H1 (cell line): Measurements from ENCODE around the gene ZFP1. TPM values are rescaled to one million over a fixed set of nuclear protein-coding genes. Genes with fewer than 3 reads are reported as not detected.

Experiments
- CTCF ChIA-PET: fragments of 300-600 bp; sonication (Branson Sonifier 250); formaldehyde crosslinking; loops from one replicate; lab custom pipeline; 2021; ENCODE audit not compliant: partially characterized antibody; lab: Charles Lee
- POLR2A ChIA-PET: fragments of 300-600 bp; sonication (Branson Sonifier 250); formaldehyde crosslinking; loops from one replicate; lab custom pipeline; 2021; ENCODE audit warnings: inconsistent platforms; ENCODE audit not compliant: partially characterized antibody; lab: Charles Lee
- DNase-seq, 2 experiments: peaks; one replicate each; pipeline versions ENCODE4 v3.0.0 to v3.0.0-alpha.2; 2010 to 2022; ENCODE audit warnings: low spot score in 2 of 2, low read depth in 1 of 2, mixed read lengths in 1 of 2
- FAIRE-seq: peaks from 2 replicates; lab custom pipeline; 2011; peaks lifted over from hg19 to GRCh38; lab: Jason Lieb, UNC
- H2AFZ ChIP-seq: 2 replicates; pipeline ENCODE4 v1.8.1; 2012; ENCODE audit warnings: low read length, inconsistent platforms
- H2AK5ac ChIP-seq: 2 replicates; pipeline ENCODE4 v1.6.1; 2013; ENCODE audit warnings: low read depth, low read length
- H2BK120ac ChIP-seq: replicated peaks from 2 replicates; pipeline ENCODE3; 2013; ENCODE audit warnings: low read depth, low read length, inconsistent platforms
- H2BK12ac ChIP-seq: 2 replicates; pipeline ENCODE4 v1.6.1; 2013; ENCODE audit warnings: low read depth, low read length
- H2BK15ac ChIP-seq: 2 replicates; pipeline ENCODE4 v1.6.1; 2013; ENCODE audit warnings: low read length
- H2BK20ac ChIP-seq: 2 replicates; pipeline ENCODE4 v1.6.1; 2013; ENCODE audit warnings: low read length
- H2BK5ac ChIP-seq: 2 replicates; pipeline ENCODE4 v1.6.1; 2013; ENCODE audit warnings: low read depth, low read length
- H3K14ac ChIP-seq: 2 replicates; pipeline ENCODE4 v1.6.1; 2013; ENCODE audit warnings: inconsistent platforms; ENCODE audit not compliant: insufficient read length
- H3K18ac ChIP-seq: 2 replicates; pipeline ENCODE4 v1.6.1; 2013; ENCODE audit warnings: low read length; ENCODE audit errors: extremely low read depth
- H3K23ac ChIP-seq: 2 replicates; pipeline ENCODE4 v1.6.1; 2013; ENCODE audit warnings: inconsistent platforms; ENCODE audit not compliant: insufficient read length
- H3K23me2 ChIP-seq: 2 replicates; pipeline ENCODE4 v1.6.1; 2013; ENCODE audit warnings: low read depth, low read length
- H3K27ac ChIP-seq: 2 replicates; pipeline ENCODE4 v1.6.1; 2011; ENCODE audit warnings: low read depth, low read length, inconsistent platforms
- H3K27me3 ChIP-seq, 4 experiments: replicated peaks in 1 of 4; 1 replicate in 1 of 4; 2 replicates in 3 of 4; pipeline versions ENCODE4 v1.6.1 to v1.8.1; 2011 to 2013; ENCODE audit warnings: low read length in 3 of 4, mild to moderate bottlenecking in 3 of 4, inconsistent platforms in 2 of 4, mixed read lengths in 2 of 4, moderate library complexity in 1 of 4; ENCODE audit not compliant: control insufficient read depth in 3 of 4, insufficient read depth in 3 of 4; ENCODE audit errors: extremely low read depth in 1 of 4
- H3K36me3 ChIP-seq, 4 experiments: 2 replicates each; pipeline versions ENCODE4 v1.6.1 to v1.8.1; 2011 to 2013; ENCODE audit warnings: mild to moderate bottlenecking in 4 of 4, low read length in 3 of 4, moderate library complexity in 2 of 4, control low read depth in 1 of 4, inconsistent platforms in 1 of 4; ENCODE audit not compliant: insufficient read depth in 4 of 4, control insufficient read depth in 2 of 4
- H3K4ac ChIP-seq: replicated peaks from 2 replicates; pipeline ENCODE3; 2013; ENCODE audit warnings: low read length, low read depth, mixed read lengths, inconsistent platforms; ENCODE audit not compliant: insufficient read length
- H3K4me1 ChIP-seq, 4 experiments: replicated peaks in 1 of 4; 1 replicate in 1 of 4; 2 replicates in 3 of 4; pipeline versions ENCODE4 v1.6.1 to v1.8.1; 2011 to 2013; ENCODE audit warnings: low read length in 3 of 4, inconsistent platforms in 2 of 4, mixed read lengths in 1 of 4; ENCODE audit not compliant: insufficient read depth in 4 of 4, control insufficient read depth in 3 of 4
- H3K4me2 ChIP-seq, 2 experiments: 2 replicates each; pipeline versions ENCODE4 v1.6.1 to v1.8.1; 2011 to 2013; ENCODE audit warnings: low read depth in 2 of 2, low read length in 2 of 2, control low read depth in 1 of 2, inconsistent platforms in 1 of 2, mild to moderate bottlenecking in 1 of 2; ENCODE audit not compliant: insufficient read depth in 1 of 2
- H3K4me3 ChIP-seq, 4 experiments: fragments of 200-600, 300-600 bp in 1 of 4; sonication (generic), shearing (Covaris generic), sonication (Bioruptor Twin) in 1 of 4; 2 replicates each; pipeline versions ENCODE4 v1.5.1 to v1.8.1; 2011 to 2016; ENCODE audit warnings: low read length in 4 of 4, low read depth in 3 of 4, control low read depth in 2 of 4, inconsistent platforms in 2 of 4, mild to moderate bottlenecking in 2 of 4, mixed read lengths in 1 of 4, moderate library complexity in 1 of 4; ENCODE audit not compliant: insufficient read depth in 2 of 4; ENCODE audit errors: extremely low read depth in 1 of 4
- H3K56ac ChIP-seq: replicated peaks from 2 replicates; pipeline ENCODE3; 2013; ENCODE audit warnings: low read depth, mild to moderate bottlenecking, mixed read lengths, low read length, inconsistent platforms; ENCODE audit not compliant: insufficient read length
- H3K79me1 ChIP-seq: 2 replicates; pipeline ENCODE4 v1.6.1; 2013; ENCODE audit warnings: low read depth, low read length, control low read depth
- H3K79me2 ChIP-seq, 2 experiments: 2 replicates each; pipeline versions ENCODE4 v1.6.1 to v1.8.1; 2012 to 2013; ENCODE audit warnings: low read length in 2 of 2, mild to moderate bottlenecking in 2 of 2, inconsistent platforms in 1 of 2; ENCODE audit not compliant: insufficient read depth in 2 of 2, control insufficient read depth in 1 of 2
- H3K9ac ChIP-seq, 4 experiments: replicated peaks in 1 of 4; 1 replicate in 1 of 4; 2 replicates in 3 of 4; pipeline versions ENCODE4 v1.6.1 to v1.8.1; 2011 to 2013; ENCODE audit warnings: low read depth in 3 of 4, low read length in 3 of 4, control low read depth in 2 of 4, mild to moderate bottlenecking in 2 of 4, moderate library complexity in 2 of 4, inconsistent platforms in 1 of 4; ENCODE audit errors: extremely low read depth in 1 of 4
- H3K9me3 ChIP-seq, 2 experiments: 2 replicates each; pipeline versions ENCODE4 v1.6.1 to v1.8.1; 2012 to 2013; ENCODE audit warnings: mild to moderate bottlenecking in 2 of 2, moderate library complexity in 2 of 2, control low read depth in 1 of 2, inconsistent platforms in 1 of 2, low read depth in 1 of 2, low read length in 1 of 2, mixed read lengths in 1 of 2; ENCODE audit not compliant: insufficient read depth in 2 of 2
- H4K20me1 ChIP-seq, 2 experiments: replicated peaks in 1 of 2; 2 replicates each; pipeline versions ENCODE3 to v1.8.1; 2011 to 2013; ENCODE audit warnings: inconsistent platforms in 2 of 2, low read length in 2 of 2, mild to moderate bottlenecking in 1 of 2; ENCODE audit not compliant: insufficient read depth in 2 of 2, control insufficient read depth in 1 of 2
- H4K5ac ChIP-seq: 2 replicates; pipeline ENCODE4 v1.6.1; 2013; ENCODE audit warnings: low read length, low read depth, mixed read lengths, inconsistent platforms; ENCODE audit not compliant: insufficient read length
- H4K8ac ChIP-seq: 2 replicates; pipeline ENCODE4 v1.8.0; 2013; ENCODE audit warnings: mild to moderate bottlenecking, moderate library complexity, low read length, inconsistent platforms; ENCODE audit not compliant: insufficient read depth; ENCODE audit errors: extremely low read depth
- H4K91ac ChIP-seq: replicated peaks from 2 replicates; pipeline ENCODE3; 2013; ENCODE audit warnings: low read length, mixed read lengths, inconsistent platforms; ENCODE audit not compliant: insufficient read length
- CHD2 ChIP-seq: IDR thresholded peaks from 2 replicates; pipeline ENCODE4 v1.6.1; 2012; ENCODE audit warnings: low read length, improper control_type of control experiment
- CREB1 ChIP-seq: IDR thresholded peaks from 2 replicates; pipeline ENCODE4 v1.6.1; 2012; ENCODE audit warnings: inconsistent platforms
- CTCF ChIP-seq, 3 experiments: IDR thresholded peaks; 1 replicate in 2 of 3; 2 replicates in 1 of 3; pipeline versions ENCODE4 v1.5.1 to v1.6.1; 2011; ENCODE audit warnings: low read length in 3 of 3, mild to moderate bottlenecking in 3 of 3, inconsistent platforms in 2 of 3, low read depth in 1 of 3, moderate library complexity in 1 of 3; ENCODE audit not compliant: insufficient read depth in 1 of 3; ENCODE audit errors: control extremely low read depth in 1 of 3
- EP300 ChIP-seq, 2 experiments: IDR thresholded peaks; 1 replicate in 1 of 2; 2 replicates in 1 of 2; pipeline ENCODE4 v1.6.1; 2011 to 2012; ENCODE audit warnings: low read depth in 2 of 2, low read length in 2 of 2, mild to moderate bottlenecking in 2 of 2, borderline replicate concordance in 1 of 2, inconsistent platforms in 1 of 2, moderate library complexity in 1 of 2
- EZH2 ChIP-seq: fragments of 200-600 bp; sonication (generic); IDR thresholded peaks from 2 replicates; pipeline ENCODE4 v1.7.1; 2012; ENCODE audit warnings: low read depth, mild to moderate bottlenecking, moderate library complexity, low read length, inconsistent platforms; ENCODE audit not compliant: severe bottlenecking
- SIX5 ChIP-seq: IDR thresholded peaks from 2 replicates; pipeline ENCODE4 v1.6.1; 2011; ENCODE audit warnings: mild to moderate bottlenecking, low read depth, low read length
- SP2 ChIP-seq: IDR thresholded peaks from 2 replicates; pipeline ENCODE4 v1.6.1; 2012; ENCODE audit warnings: mild to moderate bottlenecking, low read length, inconsistent platforms
- SP4 ChIP-seq: IDR thresholded peaks from 2 replicates; pipeline ENCODE4 v1.6.1; 2012; ENCODE audit warnings: low read length, inconsistent platforms
- YY1 ChIP-seq: IDR thresholded peaks from 2 replicates; pipeline ENCODE4 v1.6.1; 2011; ENCODE audit warnings: low read depth, mild to moderate bottlenecking, low read length
- WGBS, 2 experiments: shearing (Covaris generic) in 1 of 2; methylation state at CpG; one replicate each; pipeline versions ENCODE4 v1.1.6 to v1.1.7; 2013 to 2015; ENCODE audit warnings: low lambda C conversion rate in 2 of 2, mixed read lengths in 2 of 2, inconsistent platforms in 1 of 2, low coverage in 1 of 2, missing lambda C conversion rate in 1 of 2; ENCODE audit not compliant: insufficient replicate concordance in 2 of 2, insufficient coverage in 1 of 2, insufficient read length in 1 of 2; ENCODE audit errors: extremely low coverage in 1 of 2, missing lambda C conversion rate in 1 of 2; 5-methylcytosine and 5-hydroxymethylcytosine counted together
- polyA plus RNA-seq, 7 experiments: library from polyadenylated mRNA; depleted of rRNA in 3 of 7; stranded (reverse) in 5 of 7; unstranded in 2 of 7; fragments of >200 nt in 5 of 7; fragments of 200-250 nt in 2 of 7; gene quantifications; 1 replicate in 5 of 7; 2 replicates in 1 of 7; 4 replicates in 1 of 7; pipeline versions ENCODE4 v1.2.1 to v1.2.3, GENCODE V29; 2011 to 2013; ENCODE audit warnings: missing spikeins in 2 of 7, mixed read lengths in 2 of 7
- total RNA-seq: library from RNA; stranded (reverse); fragmentation: NEBNext Ultra II Directional; extraction: Animal tissue kit (Norgen Biotek cat#: 25700); gene quantifications from 2 replicates; pipeline ENCODE4 v1.2.1, GENCODE V29; 2021

The ZFP1 gene
- total and polyA plus RNA-seq, 2 of the 8 experiments (the other 6 are each of a cell fraction or from before 2014, with no cell fraction given): 4.0 to 11.2 TPM

- H4K8ac ChIP-seq: no peak overlapping the region; the same call in 1 of the 2 replicates
- peaks cover 7 to 33% (median 25%) of the 10 kb centered on the region in 4 experiments for H3K4me1 ChIP-seq
- H2AK5ac ChIP-seq: no peak overlapping the region
- no peak overlapping the region for H2AFZ ChIP-seq
- no peaks in the 10 kb centered on the region for H3K27me3 ChIP-seq
- peaks cover 17% of the 10 kb centered on the region for H3K79me1 ChIP-seq
- H3K9me3 ChIP-seq: no peaks in the 10 kb centered on the region
- H2BK20ac ChIP-seq: no peak overlapping the region
- DNase-seq: no peak
- POLR2A ChIA-PET: interaction anchor here (0.9 to 2.1 kb wide), 3 partner anchors 9 to 48 kb away, joined by 3 to 6 read pairs (median 3); no protein-coding TSS in a partner anchor
- no peak overlapping the region for H2BK15ac ChIP-seq
- no peaks in the 10 kb centered on the region; the same call in 1 of the 2 replicates for H3K23me2 ChIP-seq
- no peak overlapping the region for H2BK120ac ChIP-seq
- H4K91ac ChIP-seq: no peak overlapping the region
- H3K27ac ChIP-seq: no peak overlapping the region
- TF ChIP-seq CTCF (IDR thresholded peaks at IDR 0.05; ENCODE audit: control extremely low read depth in 1 of 3, insufficient read depth in 1 of 3, low read depth in 1 of 3, low read length in 3 of 3) (no peak), CREB1 (no peak), SP4 (no peak), EZH2 (no peak), SP2 (no peak), YY1 (no peak), EP300 (IDR thresholded peaks at IDR 0.05; ENCODE audit: borderline replicate concordance in 1 of 2, low read depth in 2 of 2, low read length in 2 of 2) (no peak), SIX5 (no peak), CHD2 (no peak)
- TF ChIP-seq, all 59 proteins: peak for 0
- H3K56ac ChIP-seq: no peak overlapping the region
- CTCF ChIA-PET: interaction anchor here (1.7 to 8.0 kb wide), 2 partner anchors 8 to 15 kb away, joined by 4 to 133 read pairs; no protein-coding TSS in a partner anchor
- H3K14ac ChIP-seq: no peak overlapping the region
- H2BK12ac ChIP-seq: no peak overlapping the region
- H3K79me2 ChIP-seq: peaks cover 0 to 24% of the 10 kb centered on the region in 2 experiments; a peak in 1 of 4 replicates
- no peak overlapping the region for H3K4ac ChIP-seq
- 93% methylated on average over 9 of the region's 9 CpGs; no CpG with 5 or more reads in 1 of the 2 experiments for WGBS, 2 experiments
- H3K23ac ChIP-seq: no peak overlapping the region
- H3K4me3 ChIP-seq: no peak overlapping the region
- H3K4me2 ChIP-seq: no peak overlapping the region
- no peak for FAIRE-seq
- no peak overlapping the region for H3K18ac ChIP-seq
- peaks cover 0 to 4% (median 0%) of the 10 kb centered on the region in 4 experiments; a peak in 2 of 8 replicates for H3K36me3 ChIP-seq
- no peak overlapping the region for H4K5ac ChIP-seq
- 0 out of 7 replicates have a peak overlapping the region, but pooled peaks of 1 of the 4 experiments have one; percentile 6 for H3K9ac ChIP-seq
- H4K20me1 ChIP-seq: peaks cover 9 to 10% of the 10 kb centered on the region in 2 experiments
- no peak overlapping the region for H2BK5ac ChIP-seq
These were observed 45.7 kb upstream of the ZFP1 start for GRCh38 chr16:75102595-75102994.
